Lower leg skin (tissue), 4 donors: ENCODE data around the gene MAGI2. TPM values are rescaled to one million over a fixed set of nuclear protein-coding genes. Genes with fewer than 3 reads are reported as not detected.
"Not testable (repeated sequence)": the region's sequence is repeated elsewhere in the genome, so short reads cannot be mapped to it uniquely, and the experiment has no call there.

Experiments
- DNase-seq, 2 donors: peaks; one replicate each; pipeline ENCODE4 v3.0.0-alpha.2; 2019; ENCODE audit warnings: low spot score in 2 of 2
- H3K4me3 ChIP-seq: fragments of 200-600 bp; sonication (generic); 2 replicates; pipeline ENCODE4 v1.5.1; 2017; ENCODE audit warnings: mild to moderate bottlenecking, low read depth; ENCODE audit not compliant: poor library complexity, severe bottlenecking
- CTCF ChIP-seq, 3 donors: fragments of 450-650 bp; IDR thresholded peaks; one replicate each; pipeline ENCODE4 v1.5.1; 2016; ENCODE audit warnings: antibody characterized with exemption in 3 of 3, mild to moderate bottlenecking in 3 of 3, moderate library complexity in 2 of 3
- POLR2A ChIP-seq, 2 donors: fragments of 450-650 bp; IDR thresholded peaks; one replicate each; pipeline ENCODE4 v1.6.1; 2016 to 2017; ENCODE audit warnings: antibody characterized with exemption in 2 of 2, mild to moderate bottlenecking in 1 of 2, moderate library complexity in 1 of 2
- WGBS, 2 donors: methylation state at CpG; one replicate each; pipeline ENCODE4 v1.1.5; 2018; 5-methylcytosine and 5-hydroxymethylcytosine counted together
- intact Hi-C: fragments of 100-400 bp; cut with DNase I; formaldehyde crosslinking; loops from one replicate; pipeline ENCODE4 v1.15.0; 2023; ENCODE audit warnings: low total_unique reads
- total RNA-seq, 4 donors: library from RNA; depleted of rRNA; stranded (reverse); fragments of >200 nt; gene quantifications; one replicate each; pipeline ENCODE4 v1.1.0, GENCODE V29; 2016

Gene MAGI2
- total RNA-seq, 4 donors from 2014 or later: 1.6 to 3.0 (median 2.1) TPM

- intact Hi-C loops: no loop called here
- DNase-seq: no peak
- TF ChIP-seq POLR2A (IDR thresholded peaks at IDR 0.05): no peak
- TF ChIP-seq CTCF (IDR thresholded peaks at IDR 0.05): no peak
- no peak overlapping the region for H3K4me3 ChIP-seq
- 75 to 84% methylated on average over 4 of the region's 4 CpGs for whole genome bisulfite sequencing, 2 donors
Observed at GRCh38 chr7:78585980-78586379, 867.5 kb downstream of the MAGI2 start.

- WGBS, 2 donors: 36 to 50% methylated on average over 2 of the region's 2 CpGs
- DNase-seq: no peak
- intact Hi-C loops: no loop called here
- TF ChIP-seq POLR2A (IDR thresholded peaks at IDR 0.05) (no peak), CTCF (IDR thresholded peaks at IDR 0.05) (no peak)
- H3K4me3 ChIP-seq: no peak overlapping the region
Observed at GRCh38 chr7:78578686-78579085, 874.8 kb downstream of the MAGI2 start.

- H3K4me3 ChIP-seq, intact Hi-C loops, DNase-seq: not testable (repeated sequence)
- WGBS, 2 donors: 79 to 84% methylated on average over 7 of the region's 7 CpGs
Observed at GRCh38 chr7:78577174-78577952, 876.1 kb downstream of the MAGI2 start.

- H3K4me3 ChIP-seq: no peak overlapping the region
- no peak for TF ChIP-seq CTCF (IDR thresholded peaks at IDR 0.05)
- DNase-seq: no peak
- intact Hi-C loops: no loop called here
Observed at GRCh38 chr7:78576236-78576635, 877.2 kb downstream of the MAGI2 start.

GRCh38 chr7:78571292-78571691 lies 882.2 kb downstream of the MAGI2 start:
- DNase-seq: no peak
- TF ChIP-seq POLR2A (IDR thresholded peaks at IDR 0.05): no peak
- no peak for TF ChIP-seq CTCF (IDR thresholded peaks at IDR 0.05)
- no peak overlapping the region for H3K4me3 ChIP-seq
- WGBS, 2 donors: 31 to 33% methylated on average over 1 of the region's 1 CpG
- intact Hi-C loops: no loop called here

- no peak for DNase-seq
- no peak overlapping the region for H3K4me3 ChIP-seq
- WGBS, 2 donors: 80 to 86% methylated on average over 4 of the region's 4 CpGs
- TF ChIP-seq CTCF (IDR thresholded peaks at IDR 0.05): no peak
- TF ChIP-seq POLR2A (IDR thresholded peaks at IDR 0.05): no peak
- intact Hi-C loops: no loop called here
Observed at GRCh38 chr7:78568690-78569089, 884.8 kb downstream of the MAGI2 start.
